HG03457 (cell line): Measurements from ENCODE around the gene SLC25A45.

Source experiments
- ATAC-seq: cut with Tn5 transposase; IDR thresholded peaks from one replicate; pipeline ENCODE4 v1.9.1; 2021; ENCODE audit warnings: moderate number of reproducible peaks; ENCODE audit not compliant: unreplicated experiment

Gene SLC25A45

GRCh38 chr11:65389294-65389980 lies 7.0 kb upstream of the SLC25A45 start:
- no peak for ATAC-seq

- ATAC-seq: no peak
Measured at GRCh38 chr11:65388731-65389130, 6.3 kb upstream of the SLC25A45 start.

- ATAC-seq: no peak
Measured at GRCh38 chr11:65386307-65387140, 4.1 kb upstream of the SLC25A45 start, which contains the start of gene FRMD8. Gene FRMD8, plus strand, starts transcription at chr11:65386637. Its CDS starts 400 bp downstream, at chr11:65387037.

GRCh38 chr11:65384301-65384889 lies 1.9 kb upstream of the SLC25A45 start:
- ATAC-seq: no peak

GRCh38 chr11:65383778-65384177 lies 1.3 kb upstream of the SLC25A45 start:
- ATAC-seq: no peak

- ATAC-seq: no peak
Measured at GRCh38 chr11:65382804-65383368, 440 bp upstream of the SLC25A45 start.

GRCh38 chr11:65381716-65382032 lies 772 bp downstream of the SLC25A45 start:
- peak; percentile 2 for ATAC-seq

- no peak for ATAC-seq
Measured at GRCh38 chr11:65380460-65381119, 1.9 kb downstream of the SLC25A45 start.

- ATAC-seq: no peak
Measured at GRCh38 chr11:65379698-65380459, 2.6 kb downstream of the SLC25A45 start.

GRCh38 chr11:65378928-65379638 lies 3.4 kb downstream of the SLC25A45 start:
- no peak for ATAC-seq

GRCh38 chr11:65378208-65378927 lies 4.1 kb downstream of the SLC25A45 start:
- ATAC-seq: no peak

- ATAC-seq: no peak
Measured at GRCh38 chr11:65377777-65378176, 4.7 kb downstream of the SLC25A45 start.

GRCh38 chr11:65377036-65377435 lies 5.4 kb downstream of the SLC25A45 start:
- ATAC-seq: no peak

GRCh38 chr11:65376138-65376713 lies 6.2 kb downstream of the SLC25A45 start:
- ATAC-seq: no peak

GRCh38 chr11:65375012-65375411 lies 7.4 kb downstream of the SLC25A45 start:
- no peak for ATAC-seq

GRCh38 chr11:65373839-65374580 lies 8.4 kb downstream of the SLC25A45 start:
- no peak for ATAC-seq

GRCh38 chr11:65370659-65371049 lies 11.8 kb downstream of the SLC25A45 start:
- no peak for ATAC-seq

- no peak for ATAC-seq
Measured at GRCh38 chr11:65366340-65366773, 16.1 kb downstream of the SLC25A45 start.
